ENCODE measurements around the gene DENND1A. TPM values are rescaled to one million over a fixed set of nuclear protein-coding genes. Genes with fewer than 3 reads are reported as not detected.

Gene DENND1A
- total RNA-seq, 2 donors from 2014 or later: 17.8 to 36.6 TPM

DNA sequence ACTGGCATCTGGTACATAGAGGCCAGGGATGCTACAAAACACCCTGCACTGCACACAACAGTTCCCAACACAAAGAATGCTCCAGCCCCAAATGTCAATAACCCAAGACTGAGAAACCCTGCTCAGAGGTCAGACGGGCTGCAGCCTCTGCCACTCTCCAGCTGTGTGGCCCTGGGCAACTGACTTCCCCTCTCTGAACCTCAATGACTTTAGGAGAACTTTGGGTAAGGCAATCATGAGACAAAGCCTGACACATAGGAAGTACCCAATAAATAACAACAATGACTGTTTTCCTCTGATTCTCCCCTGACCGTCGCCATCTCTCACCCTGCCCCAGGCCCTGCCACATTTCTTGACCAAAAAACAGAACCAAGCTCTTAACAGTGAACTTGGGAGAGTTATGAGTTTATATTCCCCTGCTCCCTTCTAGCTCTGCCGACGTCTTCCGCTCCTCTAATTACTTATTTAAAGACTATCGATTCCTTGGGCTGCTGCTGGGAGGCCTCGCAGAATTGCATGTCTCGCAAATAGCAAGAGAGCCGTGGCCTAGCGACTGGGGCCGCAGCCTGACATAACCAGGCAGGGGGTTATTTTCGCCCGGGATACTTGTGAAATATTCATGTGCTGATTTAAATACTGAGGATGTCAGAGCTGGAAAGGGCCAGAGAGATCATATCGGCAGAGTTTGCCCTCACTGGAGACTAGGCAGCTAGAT lies 598.4 kb downstream of the DENND1A start:
- no peak overlapping the region for H3K4me3 ChIP-seq
- no peaks in the 10 kb centered on the region for H3K27me3 ChIP-seq (replicated peaks; ENCODE audit: insufficient read depth)
- H3K9me3 ChIP-seq: no peaks in the 10 kb centered on the region
- DNase-seq (ENCODE audit: low spot score) (no peak), ATAC-seq (ENCODE audit: insufficient number of reproducible peaks, low FRiP score, low read depth) (no peak)
- H3K36me3 ChIP-seq: no peaks in the 10 kb centered on the region
- no peak for TF ChIP-seq CTCF (IDR thresholded peaks at IDR 0.05)
- H3K4me1 ChIP-seq (ENCODE audit: control insufficient read depth in 1 of 2, low read depth in 2 of 2): peaks cover 0 to 3% of the 10 kb centered on the region in 2 donors
- H3K27ac ChIP-seq: no peak overlapping the region

Other genes starting within 250 kb of the DENND1A start
- gene LHX2, start 81.6 kb upstream of the DENND1A start, total RNA-seq: not detected

Data from thoracic aorta (tissue), 2 donors.